Measurements from ENCODE around the gene NRCAM. TPM values are rescaled to one million over a fixed set of nuclear protein-coding genes. Genes with fewer than 3 reads are reported as not detected.

Gene NRCAM
- total RNA-seq, 1 experiment from 2014 or later: 45.7 TPM

GRCh38 chr7:108270385-108271015 lies 185.7 kb downstream of the NRCAM start:
- no peak for TF ChIP-seq CTCF (conservative IDR thresholded peaks at IDR 0.05; ENCODE audit: low read depth, low read length)
- no peak for TF ChIP-seq EZH2 (IDR thresholded peaks at IDR 0.05; ENCODE audit: borderline replicate concordance, low read depth, low read length, poor library complexity, severe bottlenecking)
- Histone ChIP-seq H3K27ac (ENCODE audit: low read depth, low read length, poor library complexity, severe bottlenecking) (no peak overlapping the region), H3K27me3 (replicated peaks; ENCODE audit: insufficient read depth, low read depth, low read length, poor library complexity) (no peaks in the 10 kb centered on the region), H3K4me1 (ENCODE audit: insufficient read depth, low read length, poor library complexity, severe bottlenecking) (peaks cover 11% of the 10 kb centered on the region), H3K36me3 (ENCODE audit: insufficient read depth, low read length, poor library complexity, severe bottlenecking) (no peaks in the 10 kb centered on the region), H3K9me3 (ENCODE audit: low read depth, low read length, poor library complexity, severe bottlenecking) (no peaks in the 10 kb centered on the region), H3K4me3 (ENCODE audit: low read depth, low read length, poor library complexity, severe bottlenecking) (no peak overlapping the region)
- DNase-seq (ENCODE audit: low spot score): no peak
- intact Hi-C loops (cut with micrococcal nuclease; ENCODE audit: unreplicated experiment): no loop called here
- ChIA-PET POLR2A (ENCODE audit: low non-redundant PET) (no interaction called here), CTCF (no interaction called here)
- no TSS peak for BruUV-seq (replicated peaks)

- Histone ChIP-seq H3K4me1 (ENCODE audit: insufficient read depth, low read length, poor library complexity, severe bottlenecking) (peaks cover 11% of the 10 kb centered on the region), H3K4me3 (ENCODE audit: low read depth, low read length, poor library complexity, severe bottlenecking) (no peak overlapping the region), H3K27ac (ENCODE audit: low read depth, low read length, poor library complexity, severe bottlenecking) (no peak overlapping the region), H3K27me3 (replicated peaks; ENCODE audit: insufficient read depth, low read depth, low read length, poor library complexity) (no peaks in the 10 kb centered on the region), H3K9me3 (ENCODE audit: low read depth, low read length, poor library complexity, severe bottlenecking) (no peaks in the 10 kb centered on the region), H3K36me3 (ENCODE audit: insufficient read depth, low read length, poor library complexity, severe bottlenecking) (no peaks in the 10 kb centered on the region)
- BruUV-seq (replicated peaks): no TSS peak
- intact Hi-C loops (cut with micrococcal nuclease; ENCODE audit: unreplicated experiment): no loop called here
- DNase-seq (ENCODE audit: low spot score): no peak
- no peak for TF ChIP-seq EZH2 (IDR thresholded peaks at IDR 0.05; ENCODE audit: borderline replicate concordance, low read depth, low read length, poor library complexity, severe bottlenecking)
- TF ChIP-seq CTCF (conservative IDR thresholded peaks at IDR 0.05; ENCODE audit: low read depth, low read length): no peak
- ChIA-PET POLR2A (ENCODE audit: low non-redundant PET) (no interaction called here), CTCF (no interaction called here)
Observed at GRCh38 chr7:108268200-108268820, 187.9 kb downstream of the NRCAM start.

- peaks cover 11% of the 10 kb centered on the region for H3K4me1 ChIP-seq (ENCODE audit: insufficient read depth, low read length, poor library complexity, severe bottlenecking)
- no peaks in the 10 kb centered on the region for H3K27me3 ChIP-seq (replicated peaks; ENCODE audit: insufficient read depth, low read depth, low read length, poor library complexity)
- H3K4me3 ChIP-seq (ENCODE audit: low read depth, low read length, poor library complexity, severe bottlenecking): no peak overlapping the region
- H3K36me3 ChIP-seq (ENCODE audit: insufficient read depth, low read length, poor library complexity, severe bottlenecking): no peaks in the 10 kb centered on the region
- no TSS peak for BruUV-seq (replicated peaks)
- no peak overlapping the region for H3K27ac ChIP-seq (ENCODE audit: low read depth, low read length, poor library complexity, severe bottlenecking)
- CTCF ChIA-PET: no interaction called here
- no peaks in the 10 kb centered on the region for H3K9me3 ChIP-seq (ENCODE audit: low read depth, low read length, poor library complexity, severe bottlenecking)
- no peak for DNase-seq (ENCODE audit: low spot score)
- TF ChIP-seq EZH2 (IDR thresholded peaks at IDR 0.05; ENCODE audit: borderline replicate concordance, low read depth, low read length, poor library complexity, severe bottlenecking) (no peak), CTCF (conservative IDR thresholded peaks at IDR 0.05; ENCODE audit: low read depth, low read length) (no peak)
- POLR2A ChIA-PET (ENCODE audit: low non-redundant PET): no interaction called here
- intact Hi-C loops (cut with micrococcal nuclease; ENCODE audit: unreplicated experiment): no loop called here
Observed at GRCh38 chr7:108267615-108268014, 188.6 kb downstream of the NRCAM start.

Data from A673 (cell line).